GM21576 (cell line): ENCODE results near the gene APOL3.
"Not testable (repeated sequence)": the region's sequence is repeated elsewhere in the genome, so short reads cannot be mapped to it uniquely, and the experiment has no call there.

Experiments
- ATAC-seq: cut with Tn5 transposase; IDR thresholded peaks from one replicate; pipeline ENCODE4 v1.9.1; 2021; ENCODE audit warnings: mild to moderate bottlenecking, moderate library complexity; ENCODE audit not compliant: unreplicated experiment

APOL3 gene

GRCh38 chr22:36193577-36193976, 33.0 kb upstream of the APOL3 start:
- ATAC-seq = no peak

- ATAC-seq = no peak
Observed at GRCh38 chr22:36193171-36193570, 32.6 kb upstream of the APOL3 start.

DNA sequence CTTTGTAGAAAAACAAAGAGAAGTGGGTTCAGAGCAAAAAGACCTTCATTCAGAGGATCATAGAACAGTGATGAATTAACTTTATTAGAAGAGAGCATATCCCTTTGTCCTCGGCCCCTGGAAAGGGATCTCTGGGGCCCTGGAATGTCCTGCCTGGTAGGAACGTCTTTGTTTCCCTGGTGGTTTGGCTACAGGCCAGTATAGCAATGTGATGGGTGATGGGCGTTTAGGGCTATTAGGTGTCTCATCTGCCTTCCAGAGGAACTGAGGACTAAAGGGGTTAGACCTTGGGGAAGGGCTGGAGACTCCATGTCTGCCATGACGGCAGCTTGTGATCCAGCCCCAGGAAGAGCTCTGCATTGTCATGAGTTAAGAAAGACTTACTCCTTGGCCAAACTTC, 32.0 kb upstream of the APOL3 start:
- ATAC-seq = no peak

GRCh38 chr22:36191106-36191836, 30.7 kb upstream of the APOL3 start:
- no peak for ATAC-seq

DNA sequence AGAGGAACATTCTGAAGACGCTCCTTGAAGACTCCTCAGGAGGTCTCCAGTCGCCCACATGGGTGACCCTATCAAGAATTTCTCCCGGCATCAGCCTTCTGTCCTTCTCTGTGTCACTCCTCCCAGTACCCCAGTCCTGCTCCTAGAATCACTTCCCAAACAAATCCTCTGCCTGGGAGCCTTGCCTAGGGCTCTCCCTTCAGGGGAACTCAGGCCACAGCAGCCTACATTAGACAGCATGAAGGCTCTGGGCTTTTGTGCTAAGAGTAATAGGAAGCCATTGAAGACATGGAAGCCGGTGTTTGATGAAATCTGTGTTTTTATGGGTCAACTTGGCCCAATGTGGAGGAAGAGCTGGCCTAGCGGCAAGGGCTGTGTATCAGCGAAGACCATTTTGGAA, 27.3 kb upstream of the APOL3 start:
- ATAC-seq = not testable (repeated sequence)

- no peak for ATAC-seq
Observed at GRCh38 chr22:36185828-36186624, 25.5 kb upstream of the APOL3 start.

DNA sequence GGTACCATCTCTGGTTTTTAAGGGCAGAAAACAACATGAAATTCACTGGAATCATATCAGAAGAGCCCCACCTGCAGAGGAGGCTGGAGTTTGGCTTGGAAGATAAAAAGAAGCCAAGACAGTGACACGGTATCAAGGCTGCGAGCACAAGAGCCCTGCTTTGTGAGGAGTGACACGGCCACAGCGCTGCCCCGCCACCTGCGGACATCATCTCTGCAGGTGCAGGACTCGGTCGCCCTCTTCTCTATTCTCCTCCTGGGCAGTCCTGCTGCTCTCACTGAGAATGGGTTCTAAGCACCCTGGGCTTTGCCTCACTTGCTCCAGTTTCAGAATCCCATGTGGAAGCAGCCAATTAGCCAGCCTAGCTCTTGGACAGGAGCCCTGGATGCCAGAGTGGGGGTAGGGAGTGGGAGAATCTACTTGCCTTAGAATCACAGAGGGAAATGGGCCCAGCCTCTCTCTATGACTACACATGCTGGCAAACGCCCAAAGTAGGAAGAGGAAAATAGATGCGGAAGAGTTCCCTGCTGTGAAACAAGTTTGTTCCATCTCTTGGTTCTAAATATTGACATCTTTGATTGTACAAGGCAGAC, 24.0 kb upstream of the APOL3 start:
- no peak for ATAC-seq

- no peak for ATAC-seq
Observed at GRCh38 chr22:36183446-36183845, 22.9 kb upstream of the APOL3 start.

- ATAC-seq = no peak
Observed at GRCh38 chr22:36182857-36183256, 22.3 kb upstream of the APOL3 start.

DNA sequence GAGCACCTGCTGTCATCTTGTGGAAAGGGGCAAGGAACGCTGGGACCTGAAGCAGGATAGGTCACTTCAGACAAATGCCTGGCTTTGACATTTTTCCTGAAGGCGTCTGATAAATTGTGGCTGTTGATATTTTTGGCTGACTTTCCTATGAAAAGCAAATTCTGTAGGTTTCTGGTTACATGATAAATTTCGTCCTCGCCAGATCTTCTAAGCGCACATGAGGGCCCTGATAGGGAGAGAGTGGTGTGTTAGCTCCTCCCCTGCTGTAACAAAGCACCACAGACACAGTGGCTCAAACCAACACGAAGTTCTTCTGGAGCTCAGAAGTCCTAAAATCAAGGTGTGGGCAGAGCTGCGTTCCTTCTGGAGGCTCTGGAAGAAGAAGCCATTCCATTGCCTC, 21.5 kb upstream of the APOL3 start:
- ATAC-seq = no peak

- ATAC-seq = no peak
Observed at GRCh38 chr22:36180928-36181327, 20.4 kb upstream of the APOL3 start.

DNA sequence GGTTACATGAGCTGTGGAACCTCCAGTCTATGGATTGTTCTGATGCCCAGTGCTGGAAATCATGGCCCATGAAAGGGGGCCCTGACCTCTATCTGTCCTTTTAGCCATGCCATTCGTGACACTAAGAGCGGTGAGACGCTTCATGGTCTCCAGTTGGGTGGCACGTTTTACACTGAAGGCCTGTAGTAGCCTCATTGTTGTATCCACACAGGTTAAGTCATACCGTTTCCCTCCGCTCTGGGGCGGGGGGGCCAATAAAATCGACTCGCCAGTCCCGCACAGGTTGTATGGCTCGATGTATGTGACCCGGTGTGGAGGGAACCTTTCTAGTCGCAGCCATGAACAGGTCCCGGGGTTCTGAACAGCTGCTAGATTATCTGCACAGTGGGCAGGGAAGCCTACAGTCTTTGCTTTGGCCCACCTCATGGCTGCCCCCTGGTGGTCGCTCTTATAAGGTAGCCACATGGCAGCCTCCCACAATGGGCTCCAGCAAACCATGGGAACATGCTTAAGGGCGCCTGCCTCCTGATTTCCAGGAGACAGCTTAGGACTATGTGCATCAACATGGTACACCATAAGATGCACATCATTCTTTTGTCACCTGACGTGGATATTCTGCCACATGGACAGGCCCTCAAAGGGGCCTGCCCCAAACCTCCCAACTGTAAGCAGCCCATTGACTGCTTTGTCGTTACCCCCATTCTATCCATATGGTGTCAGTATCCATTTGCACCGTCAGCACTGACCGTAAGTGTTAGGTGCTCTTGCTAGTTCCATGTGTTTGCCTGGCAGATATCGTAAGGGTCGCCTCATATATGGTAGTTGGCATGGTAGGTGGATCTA, 19.7 kb upstream of the APOL3 start:
- no peak for ATAC-seq

- no peak for ATAC-seq
Observed at GRCh38 chr22:36177160-36177559, 16.6 kb upstream of the APOL3 start.

DNA sequence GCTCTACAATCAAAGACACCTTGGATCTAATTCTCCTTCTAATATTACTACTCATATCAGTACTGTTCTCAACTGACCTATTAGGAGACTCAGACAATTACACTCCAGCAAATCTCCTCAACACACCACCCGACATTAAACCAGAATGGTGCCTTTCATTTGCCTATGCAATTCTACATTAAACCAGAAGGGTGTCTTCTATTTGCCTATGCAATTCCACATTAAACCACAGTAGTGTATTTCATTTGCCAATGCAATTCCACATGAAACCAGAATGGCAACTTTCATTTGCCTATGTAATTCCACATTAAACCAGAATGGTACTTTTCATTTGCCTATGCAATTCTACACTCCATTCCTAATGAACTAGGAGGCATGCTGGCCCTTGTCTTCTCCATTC, 15.3 kb upstream of the APOL3 start:
- no peak for ATAC-seq

GRCh38 chr22:36171941-36172340, 11.4 kb upstream of the APOL3 start:
- ATAC-seq = no peak

DNA sequence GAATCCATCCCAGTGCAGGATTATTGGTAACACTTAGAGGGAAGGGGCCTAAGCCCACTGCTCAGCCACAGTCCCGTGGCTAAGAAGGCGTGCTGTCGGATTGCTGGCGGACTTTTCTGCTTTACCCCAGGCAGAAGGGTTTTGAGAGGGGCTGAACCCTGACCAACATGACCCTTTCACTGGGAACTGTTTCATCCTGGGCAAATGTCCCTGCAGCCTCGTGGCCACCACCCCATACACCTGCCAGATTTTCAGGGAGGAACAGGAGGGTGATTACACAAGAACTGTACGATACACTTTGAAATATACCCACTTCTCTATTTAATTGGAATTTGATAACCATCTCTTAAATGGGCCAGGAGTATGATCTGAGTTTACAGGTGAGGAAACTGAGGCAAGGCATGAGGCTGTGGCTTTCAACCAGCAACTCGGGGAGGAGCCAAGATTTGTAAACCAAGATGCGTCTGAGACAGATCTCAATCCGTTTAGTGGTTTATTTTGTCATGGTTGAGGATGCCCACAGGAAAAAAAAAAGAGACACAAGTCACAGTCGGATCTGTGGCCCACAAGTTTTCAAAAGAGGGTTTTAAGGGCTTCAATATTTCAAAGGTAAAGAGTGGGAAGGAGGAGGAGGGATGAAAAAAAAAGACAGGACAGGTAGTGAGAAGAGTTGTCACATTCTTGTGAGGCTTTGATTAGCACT, 6.1 kb upstream of the APOL3 start:
- ATAC-seq = no peak

DNA sequence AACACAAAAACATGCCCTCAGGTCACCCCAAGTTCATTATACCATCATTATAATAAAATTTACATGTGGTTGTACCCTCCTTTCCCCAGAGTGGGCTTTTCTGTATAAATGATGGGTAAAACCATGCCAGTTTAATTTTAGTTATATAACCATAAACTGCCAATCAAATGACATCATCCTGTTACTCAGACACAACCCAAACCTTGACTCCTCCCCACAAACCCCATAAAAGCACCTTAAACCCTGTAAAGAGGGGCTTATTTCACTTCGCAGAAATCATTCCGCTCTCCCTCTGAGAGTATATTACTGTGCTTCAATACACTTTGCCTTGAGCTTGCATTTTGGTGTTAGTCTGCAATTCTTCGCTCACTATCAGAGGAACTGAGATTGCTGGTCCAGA, 5.5 kb upstream of the APOL3 start:
- ATAC-seq = no peak

DNA sequence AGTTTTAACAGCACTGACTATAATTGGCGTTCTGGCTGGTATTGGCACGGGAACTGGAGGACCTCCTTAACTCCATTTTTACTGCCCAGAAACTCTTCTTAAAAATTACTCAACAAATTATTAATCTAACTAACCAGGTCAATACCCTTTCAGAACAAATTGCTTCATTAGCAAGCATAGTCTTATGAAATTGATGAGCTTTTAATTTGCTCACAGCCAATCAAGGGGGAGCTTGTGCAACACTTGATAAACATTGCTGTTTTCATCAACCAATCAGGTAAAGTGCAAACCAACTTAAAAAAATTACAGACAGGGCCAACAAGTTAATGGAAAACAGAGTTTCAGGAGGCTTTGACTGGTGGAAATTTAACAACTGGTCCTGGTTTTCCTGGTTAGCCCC, 4.6 kb upstream of the APOL3 start:
- no peak for ATAC-seq

DNA sequence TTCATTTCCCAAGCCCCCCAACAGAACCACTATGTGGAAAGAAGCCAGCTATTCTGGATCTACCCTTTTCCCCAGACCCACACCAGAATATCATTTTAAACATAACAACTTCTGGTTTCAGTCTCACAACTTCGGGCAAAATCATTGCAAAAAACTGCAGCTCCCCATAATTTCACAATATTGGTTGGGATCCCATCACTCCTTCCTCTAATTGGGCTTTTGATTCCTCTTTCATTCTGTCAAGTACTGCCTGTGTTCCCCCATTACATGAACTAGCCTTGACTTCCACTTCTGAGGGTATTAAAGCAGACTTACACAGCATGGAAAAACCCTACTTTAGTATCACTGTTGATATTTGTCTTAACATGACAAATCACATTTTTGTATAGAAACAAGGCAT, 4.1 kb upstream of the APOL3 start:
- no peak for ATAC-seq

- no peak for ATAC-seq
Observed at GRCh38 chr22:36163497-36163896, 2.9 kb upstream of the APOL3 start.
